Thyroid gland (tissue), 4 donors: ENCODE data around the gene EDC3. TPM values are rescaled to one million over a fixed set of nuclear protein-coding genes. Genes with fewer than 3 reads are reported as not detected.
A peak's percentile ranks its signal among the peaks of the same experiment; 100 is the strongest.
"Not testable (repeated sequence)": the region's sequence is repeated elsewhere in the genome, so short reads cannot be mapped to it uniquely, and the experiment has no call there.

Source experiments
- DNase-seq, 2 donors: peaks; one replicate each; pipeline ENCODE4 v3.0.0-alpha.2; 2019
- H3K27ac ChIP-seq, 3 donors: fragments of 200-600 bp; sonication (generic); 1 replicate in 2 of 3; 2 replicates in 1 of 3; pipeline ENCODE4 v1.5.1; 2016 to 2019; ENCODE audit warnings: mild to moderate bottlenecking in 1 of 3, moderate library complexity in 1 of 3
- H3K27me3 ChIP-seq: fragments of 200-600 bp; sonication (generic); one replicate; pipeline ENCODE4 v1.5.1; 2019
- H3K36me3 ChIP-seq, 2 donors: fragments of 200-600 bp; sonication (generic); one replicate each; pipeline ENCODE4 v1.5.1; 2016 to 2019
- H3K4me1 ChIP-seq, 2 donors: fragments of 200-600 bp; sonication (generic); one replicate each; pipeline ENCODE4 v1.5.1; 2017 to 2019
- H3K4me3 ChIP-seq, 3 donors: fragments of 200-600 bp; sonication (generic); replicated peaks in 1 of 3; 1 replicate in 2 of 3; 2 replicates in 1 of 3; pipeline ENCODE4 v1.5.1; 2016; ENCODE audit warnings: mild to moderate bottlenecking in 1 of 3
- H3K9me3 ChIP-seq: fragments of 200-600 bp; sonication (generic); one replicate; pipeline ENCODE4 v1.5.1; 2017
- CTCF ChIP-seq, 6 experiments: fragments of 200-600 bp in 3 of 6; fragments of 450-650 bp in 3 of 6; sonication (generic) in 3 of 6; IDR thresholded peaks; one replicate each; pipeline ENCODE4 v1.5.1; 2016 to 2019; ENCODE audit warnings: antibody characterized with exemption in 6 of 6, mild to moderate bottlenecking in 2 of 6, inconsistent platforms in 1 of 6, moderate library complexity in 1 of 6
- POLR2A ChIP-seq, 2 donors: fragments of 450-650 bp; IDR thresholded peaks; one replicate each; pipeline ENCODE4 v1.6.1; 2017; ENCODE audit warnings: antibody characterized with exemption in 2 of 2, mild to moderate bottlenecking in 2 of 2, moderate library complexity in 1 of 2
- WGBS, 2 donors: methylation state at CpG; one replicate each; pipeline ENCODE4 v1.1.5; 2017; 5-methylcytosine and 5-hydroxymethylcytosine counted together
- intact Hi-C: fragments of 100-400 bp; cut with DNase I; formaldehyde crosslinking; loops from one replicate; pipeline ENCODE4 v1.15.1; 2023
- total RNA-seq, 4 donors: library from RNA; depleted of rRNA; stranded (reverse); fragments of >200 nt; gene quantifications; one replicate each; pipeline ENCODE4 v1.2.3, GENCODE V29; 2016

EDC3 gene
- total RNA-seq, 4 donors from 2014 or later: 16.3 to 64.7 (median 25.7) TPM

GRCh38 chr15:74603789-74604705, 91.8 kb downstream of the EDC3 start:
- no peak for DNase-seq
- Histone ChIP-seq H3K4me1 (peaks cover 8 to 12% of the 10 kb centered on the region in 2 donors), H3K36me3 (no peaks in the 10 kb centered on the region), H3K27ac (no peak overlapping the region), H3K9me3 (no peaks in the 10 kb centered on the region), H3K27me3 (no peaks in the 10 kb centered on the region), H3K4me3 (no peak overlapping the region)
- no peak for TF ChIP-seq POLR2A (IDR thresholded peaks at IDR 0.05)
- WGBS, 2 donors: 91 to 98% methylated on average over 6 to 8 of the region's 11 CpGs
- intact Hi-C loops: no loop called here

GRCh38 chr15:74603026-74603788, 92.6 kb downstream of the EDC3 start:
- H3K4me1 ChIP-seq: peaks cover 11 to 16% of the 10 kb centered on the region in 2 donors
- no peak for DNase-seq
- no peak overlapping the region for H3K4me3 ChIP-seq
- H3K36me3 ChIP-seq: no peaks in the 10 kb centered on the region
- no peak overlapping the region for H3K27ac ChIP-seq
- no peaks in the 10 kb centered on the region for H3K27me3 ChIP-seq
- TF ChIP-seq POLR2A (IDR thresholded peaks at IDR 0.05): no peak
- TF ChIP-seq CTCF (IDR thresholded peaks at IDR 0.05): no peak
- intact Hi-C loops: no loop called here
- WGBS, 2 donors: 89 to 90% methylated on average over 13 of the region's 13 CpGs
- no peaks in the 10 kb centered on the region for H3K9me3 ChIP-seq

GRCh38 chr15:74599156-74599555, 96.7 kb downstream of the EDC3 start:
- peak overlapping the region in 2 of 3 donors; percentile 45 to 48 for H3K4me3 ChIP-seq
- no peaks in the 10 kb centered on the region for H3K36me3 ChIP-seq
- DNase-seq: no peak
- H3K27ac ChIP-seq: peak overlapping the region in 1 of 3 donors; percentile 93
- H3K9me3 ChIP-seq: no peaks in the 10 kb centered on the region
- no peaks in the 10 kb centered on the region for H3K27me3 ChIP-seq
- intact Hi-C loops: no loop called here
- no peak for TF ChIP-seq POLR2A (IDR thresholded peaks at IDR 0.05)
- TF ChIP-seq CTCF (IDR thresholded peaks at IDR 0.05): no peak
- WGBS, 2 donors: 47 to 75% methylated on average over 8 to 15 of the region's 15 CpGs
- peaks cover 15 to 21% of the 10 kb centered on the region in 2 donors for H3K4me1 ChIP-seq

GRCh38 chr15:74598126-74598842, 97.5 kb downstream of the EDC3 start:
- H3K36me3 ChIP-seq: no peaks in the 10 kb centered on the region
- H3K27ac ChIP-seq: peak overlapping the region; percentile 73 to 93 (median 76)
- WGBS, 2 donors: 0 to 4% methylated on average over 23 to 26 of the region's 26 CpGs
- H3K4me3 ChIP-seq: peak overlapping the region in 2 of 3 donors; percentile 45 to 48
- H3K4me1 ChIP-seq: peaks cover 15 to 24% of the 10 kb centered on the region in 2 donors
- intact Hi-C loops: no loop called here
- no peaks in the 10 kb centered on the region for H3K27me3 ChIP-seq
- H3K9me3 ChIP-seq: no peaks in the 10 kb centered on the region
- DNase-seq: peak; percentile 97 to 98
- TF ChIP-seq POLR2A (IDR thresholded peaks at IDR 0.05) (peak in 1 of 2 donors; percentile 97), CTCF (IDR thresholded peaks at IDR 0.05) (no peak)

GRCh38 chr15:74597146-74597705, 98.6 kb downstream of the EDC3 start:
- H3K36me3 ChIP-seq, intact Hi-C loops, H3K27me3 ChIP-seq, H3K4me3 ChIP-seq, H3K9me3 ChIP-seq, DNase-seq: not testable (repeated sequence)
- Histone ChIP-seq H3K27ac (peak overlapping the region in 1 of 3 donors; percentile 93), H3K4me1 (peaks cover 15 to 33% of the 10 kb centered on the region in 2 donors)
- 91 to 92% methylated on average over 13 to 16 of the region's 16 CpGs for WGBS, 2 donors

GRCh38 chr15:74596736-74597135, 99.1 kb downstream of the EDC3 start:
- H3K9me3 ChIP-seq, intact Hi-C loops, H3K4me3 ChIP-seq, DNase-seq, H3K36me3 ChIP-seq, H3K27ac ChIP-seq, H3K27me3 ChIP-seq: not testable (repeated sequence)
- peaks cover 15 to 33% of the 10 kb centered on the region in 2 donors for H3K4me1 ChIP-seq
- 79 to 81% methylated on average over 10 of the region's 11 CpGs for WGBS, 2 donors
